ENCODE measurements around the gene MUC16.

DNA sequence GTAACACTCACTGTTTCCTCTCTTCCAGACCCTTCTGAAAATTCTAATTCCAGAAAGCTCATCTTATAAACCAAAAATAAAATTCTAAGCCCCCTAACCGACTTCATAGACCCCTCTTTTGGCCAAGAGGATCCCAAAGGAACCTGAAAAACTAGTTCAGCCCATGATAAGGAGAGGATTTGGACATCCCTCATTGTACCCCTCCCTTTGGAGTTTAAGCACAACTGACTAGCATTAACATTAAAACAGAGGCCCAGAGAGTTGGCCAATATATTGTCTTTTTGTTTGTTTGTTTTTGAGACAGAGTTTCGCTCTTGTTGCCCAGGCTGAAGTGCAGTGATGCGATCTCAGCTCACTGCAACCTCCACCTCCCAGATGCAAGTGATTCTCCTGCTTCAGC is 34.2 kb upstream of the MUC16 start:
- no peak for TF ChIP-seq POLR2A (IDR thresholded peaks at IDR 0.05)
- TF ChIP-seq, protein P1, sequence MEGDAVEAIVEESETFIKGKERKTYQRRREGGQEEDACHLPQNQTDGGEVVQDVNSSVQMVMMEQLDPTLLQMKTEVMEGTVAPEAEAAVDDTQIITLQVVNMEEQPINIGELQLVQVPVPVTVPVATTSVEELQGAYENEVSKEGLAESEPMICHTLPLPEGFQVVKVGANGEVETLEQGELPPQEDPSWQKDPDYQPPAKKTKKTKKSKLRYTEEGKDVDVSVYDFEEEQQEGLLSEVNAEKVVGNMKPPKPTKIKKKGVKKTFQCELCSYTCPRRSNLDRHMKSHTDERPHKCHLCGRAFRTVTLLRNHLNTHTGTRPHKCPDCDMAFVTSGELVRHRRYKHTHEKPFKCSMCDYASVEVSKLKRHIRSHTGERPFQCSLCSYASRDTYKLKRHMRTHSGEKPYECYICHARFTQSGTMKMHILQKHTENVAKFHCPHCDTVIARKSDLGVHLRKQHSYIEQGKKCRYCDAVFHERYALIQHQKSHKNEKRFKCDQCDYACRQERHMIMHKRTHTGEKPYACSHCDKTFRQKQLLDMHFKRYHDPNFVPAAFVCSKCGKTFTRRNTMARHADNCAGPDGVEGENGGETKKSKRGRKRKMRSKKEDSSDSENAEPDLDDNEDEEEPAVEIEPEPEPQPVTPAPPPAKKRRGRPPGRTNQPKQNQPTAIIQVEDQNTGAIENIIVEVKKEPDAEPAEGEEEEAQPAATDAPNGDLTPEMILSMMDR (IDR thresholded peaks at IDR 0.05): no peak
